H54 (cell line): ENCODE data around the gene ZNF282.
"Not testable (repeated sequence)": the region's sequence is repeated elsewhere in the genome, so short reads cannot be mapped to it uniquely, and the experiment has no call there.

Experiments
- DNase-seq: peaks from one replicate; pipeline ENCODE4 v3.0.0; 2011; ENCODE audit warnings: low spot score, mixed read lengths; ENCODE audit not compliant: insufficient read length
- FAIRE-seq: peaks from 3 replicates; lab custom pipeline; 2011; peaks lifted over from hg19 to GRCh38; lab: Jason Lieb, UNC
- POLR2A ChIP-seq: IDR thresholded peaks from 2 replicates; pipeline ENCODE4 v1.6.1; 2011; ENCODE audit warnings: low read depth, mild to moderate bottlenecking, low read length

Gene ZNF282

GRCh38 chr7:149266451-149266850 is 71.1 kb downstream of the ZNF282 start:
- TF ChIP-seq POLR2A: no peak
- DNase-seq: no peak
- FAIRE-seq: no peak

- no peak for TF ChIP-seq POLR2A
- DNase-seq: no peak
- no peak for FAIRE-seq
Observed at GRCh38 chr7:149267733-149268132, 72.4 kb downstream of the ZNF282 start.

- DNase-seq, FAIRE-seq: not testable (repeated sequence)
Observed at GRCh38 chr7:149274424-149274823, 79.1 kb downstream of the ZNF282 start.
